Activated CD4-positive, alpha-beta T cell treated with anti-CD3 and anti-CD28 coated beads, Interleukin-2, Interleukin-6, amounts not matched to agents 100 ng/mL and 50 ng/mL, durations not matched to agents 16 hours and 8 hours (primary cell): ENCODE measurements around the gene ABCC8.

Experiments
- DNase-seq: peaks from one replicate; pipeline ENCODE4 v3.0.0-alpha.2; 2020

The ABCC8 gene

GRCh38 chr11:17423533-17424310 lies 52.9 kb downstream of the ABCC8 start:
- no peak for DNase-seq

GRCh38 chr11:17421781-17422180 lies 54.9 kb downstream of the ABCC8 start:
- DNase-seq = no peak

- no peak for DNase-seq
These were observed 58.1 kb downstream of the ABCC8 start for GRCh38 chr11:17418444-17419081.

- no peak for DNase-seq
These were observed 60.2 kb downstream of the ABCC8 start for GRCh38 chr11:17416492-17416891.

GRCh38 chr11:17415523-17416104 lies 61.0 kb downstream of the ABCC8 start:
- DNase-seq = no peak

- no peak for DNase-seq
These were observed 61.7 kb downstream of the ABCC8 start for GRCh38 chr11:17414992-17415391.

- DNase-seq = no peak
These were observed 62.3 kb downstream of the ABCC8 start for GRCh38 chr11:17414317-17414737.

GRCh38 chr11:17413414-17414316 lies 63.0 kb downstream of the ABCC8 start:
- no peak for DNase-seq

GRCh38 chr11:17412488-17413180 lies 64.0 kb downstream of the ABCC8 start:
- DNase-seq = no peak

- no peak for DNase-seq
These were observed 65.2 kb downstream of the ABCC8 start for GRCh38 chr11:17411418-17411817.

- no peak for DNase-seq
These were observed 65.9 kb downstream of the ABCC8 start for GRCh38 chr11:17410606-17411379.

GRCh38 chr11:17408641-17409040 lies 68.0 kb downstream of the ABCC8 start:
- DNase-seq = no peak

GRCh38 chr11:17408026-17408425 lies 68.6 kb downstream of the ABCC8 start:
- no peak for DNase-seq

- no peak for DNase-seq
These were observed 69.1 kb downstream of the ABCC8 start for GRCh38 chr11:17407575-17407974.

- DNase-seq = no peak
These were observed 69.9 kb downstream of the ABCC8 start for GRCh38 chr11:17406818-17407149.

GRCh38 chr11:17406082-17406817 lies 70.4 kb downstream of the ABCC8 start:
- DNase-seq = no peak

- no peak for DNase-seq
These were observed 71.2 kb downstream of the ABCC8 start for GRCh38 chr11:17405232-17406005.

GRCh38 chr11:17403980-17404759 lies 72.5 kb downstream of the ABCC8 start:
- no peak for DNase-seq

- no peak for DNase-seq
These were observed 74.2 kb downstream of the ABCC8 start for GRCh38 chr11:17402486-17402885.
